Measurements from ENCODE around the gene SCAPER.

DNA sequence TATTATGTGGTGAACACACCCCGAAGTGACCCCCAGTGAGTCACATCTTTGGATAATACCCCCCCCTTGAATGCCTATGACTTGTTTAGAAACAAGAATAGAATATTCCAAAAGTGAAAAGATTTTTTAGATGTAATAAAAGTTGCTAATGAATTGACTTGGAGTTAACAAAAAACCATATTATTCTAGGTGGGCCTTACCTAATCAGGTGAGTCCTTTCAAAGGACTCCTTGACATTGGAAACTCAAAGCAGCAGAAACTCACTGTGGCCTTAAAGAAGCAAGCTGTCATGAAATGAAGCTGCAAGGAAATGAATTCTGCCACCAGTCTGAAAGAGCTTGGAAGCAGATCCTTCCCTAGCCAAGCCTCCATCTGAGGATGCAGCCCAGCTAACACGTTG lies 579.4 kb downstream of the SCAPER start:
- TF ChIP-seq, protein P1, sequence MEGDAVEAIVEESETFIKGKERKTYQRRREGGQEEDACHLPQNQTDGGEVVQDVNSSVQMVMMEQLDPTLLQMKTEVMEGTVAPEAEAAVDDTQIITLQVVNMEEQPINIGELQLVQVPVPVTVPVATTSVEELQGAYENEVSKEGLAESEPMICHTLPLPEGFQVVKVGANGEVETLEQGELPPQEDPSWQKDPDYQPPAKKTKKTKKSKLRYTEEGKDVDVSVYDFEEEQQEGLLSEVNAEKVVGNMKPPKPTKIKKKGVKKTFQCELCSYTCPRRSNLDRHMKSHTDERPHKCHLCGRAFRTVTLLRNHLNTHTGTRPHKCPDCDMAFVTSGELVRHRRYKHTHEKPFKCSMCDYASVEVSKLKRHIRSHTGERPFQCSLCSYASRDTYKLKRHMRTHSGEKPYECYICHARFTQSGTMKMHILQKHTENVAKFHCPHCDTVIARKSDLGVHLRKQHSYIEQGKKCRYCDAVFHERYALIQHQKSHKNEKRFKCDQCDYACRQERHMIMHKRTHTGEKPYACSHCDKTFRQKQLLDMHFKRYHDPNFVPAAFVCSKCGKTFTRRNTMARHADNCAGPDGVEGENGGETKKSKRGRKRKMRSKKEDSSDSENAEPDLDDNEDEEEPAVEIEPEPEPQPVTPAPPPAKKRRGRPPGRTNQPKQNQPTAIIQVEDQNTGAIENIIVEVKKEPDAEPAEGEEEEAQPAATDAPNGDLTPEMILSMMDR (IDR thresholded peaks at IDR 0.05; ENCODE audit: insufficient read depth, low read length) = no peak
- TF ChIP-seq GABPA (IDR thresholded peaks at IDR 0.05; ENCODE audit: low read depth) = no peak
- no peak for TF ChIP-seq POLR2AphosphoS5 (IDR thresholded peaks at IDR 0.05; ENCODE audit: low read depth)
- no peak for TF ChIP-seq REST (IDR thresholded peaks at IDR 0.05; ENCODE audit: insufficient replicate concordance, low read depth)

Measured in HL-60 (cell line).